ENCODE data around the gene PYM1. TPM values are rescaled to one million over a fixed set of nuclear protein-coding genes. Genes with fewer than 3 reads are reported as not detected.
A peak's percentile ranks its signal among the peaks of the same experiment; 100 is the strongest.

Gene PYM1
- total and polyA plus RNA-seq, 2 of the 13 experiments (the other 11 are each of a cell fraction or from before 2014, with no cell fraction given) = 44.0 to 51.8 TPM

DNA sequence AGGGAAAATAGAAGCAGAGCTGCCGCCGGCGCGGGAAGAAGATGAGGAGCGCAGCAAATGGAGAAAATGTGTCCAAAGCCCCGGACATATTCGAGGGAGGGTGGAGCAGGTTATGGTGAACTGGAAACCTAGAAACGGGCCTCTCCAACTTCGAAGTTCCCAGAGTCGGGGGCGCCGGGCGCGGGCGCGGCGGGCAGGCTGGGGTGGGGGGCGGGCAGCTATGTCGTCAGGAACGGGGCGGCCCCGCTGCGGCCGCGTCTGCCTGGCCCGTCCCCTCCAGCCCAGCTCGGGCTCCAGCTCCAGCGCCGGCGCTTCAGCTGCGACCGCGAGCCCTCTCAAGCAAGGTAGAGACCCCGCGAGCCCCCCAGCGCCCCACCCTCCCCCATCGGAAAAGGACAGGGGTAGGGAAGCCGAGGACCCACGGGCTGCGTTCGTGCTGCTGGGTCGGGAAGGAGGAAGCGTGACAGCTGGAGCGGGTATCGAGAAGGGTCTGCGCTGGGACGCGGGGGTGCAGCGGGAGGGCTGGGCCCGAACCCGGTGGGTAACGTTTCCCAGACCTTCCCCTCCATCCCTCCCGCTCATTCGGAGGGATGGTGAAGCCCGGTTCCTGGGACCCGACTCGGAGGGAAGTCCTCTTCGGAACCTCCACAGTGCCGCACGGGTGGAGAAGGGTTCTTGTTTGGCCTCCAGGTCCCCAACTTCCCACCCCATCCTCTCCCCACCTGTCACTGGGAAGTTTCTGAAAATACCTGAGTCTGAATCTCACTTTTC lies 4.3 kb upstream of the PYM1 start (continued):
- TF ChIP-seq CAMTA2 (CRISPR knock-in tag; IDR thresholded peaks at IDR 0.05; ENCODE audit: borderline replicate concordance) (no peak), ZNF382 (CRISPR knock-in tag; IDR thresholded peaks at IDR 0.05; ENCODE audit: borderline replicate concordance) (no peak), TBL1XR1 (IDR thresholded peaks at IDR 0.05; ENCODE audit: borderline replicate concordance, low read length, partially characterized antibody) (no peak), ZBTB38 (CRISPR knock-in tag; IDR thresholded peaks at IDR 0.05) (peak; percentile 18; the same call in 1 of the 2 replicates), KAT2B (IDR thresholded peaks at IDR 0.05; ENCODE audit: borderline replicate concordance, low read depth, low read length) (no peak), ADNP (CRISPR knock-in tag; IDR thresholded peaks at IDR 0.05) (no peak), SPEN (CRISPR knock-in tag; IDR thresholded peaks at IDR 0.05; ENCODE audit: low read depth) (0 out of 2 replicates have a peak, but pooled peaks have one; percentile 23), ZNF207 (IDR thresholded peaks at IDR 0.05; ENCODE audit: borderline replicate concordance) (no peak), ZIK1 (CRISPR knock-in tag; IDR thresholded peaks at IDR 0.05; ENCODE audit: borderline replicate concordance, low read depth) (no peak), ZSCAN30 (CRISPR knock-in tag; IDR thresholded peaks at IDR 0.05) (no peak)
- TF ChIP-seq, protein P1, sequence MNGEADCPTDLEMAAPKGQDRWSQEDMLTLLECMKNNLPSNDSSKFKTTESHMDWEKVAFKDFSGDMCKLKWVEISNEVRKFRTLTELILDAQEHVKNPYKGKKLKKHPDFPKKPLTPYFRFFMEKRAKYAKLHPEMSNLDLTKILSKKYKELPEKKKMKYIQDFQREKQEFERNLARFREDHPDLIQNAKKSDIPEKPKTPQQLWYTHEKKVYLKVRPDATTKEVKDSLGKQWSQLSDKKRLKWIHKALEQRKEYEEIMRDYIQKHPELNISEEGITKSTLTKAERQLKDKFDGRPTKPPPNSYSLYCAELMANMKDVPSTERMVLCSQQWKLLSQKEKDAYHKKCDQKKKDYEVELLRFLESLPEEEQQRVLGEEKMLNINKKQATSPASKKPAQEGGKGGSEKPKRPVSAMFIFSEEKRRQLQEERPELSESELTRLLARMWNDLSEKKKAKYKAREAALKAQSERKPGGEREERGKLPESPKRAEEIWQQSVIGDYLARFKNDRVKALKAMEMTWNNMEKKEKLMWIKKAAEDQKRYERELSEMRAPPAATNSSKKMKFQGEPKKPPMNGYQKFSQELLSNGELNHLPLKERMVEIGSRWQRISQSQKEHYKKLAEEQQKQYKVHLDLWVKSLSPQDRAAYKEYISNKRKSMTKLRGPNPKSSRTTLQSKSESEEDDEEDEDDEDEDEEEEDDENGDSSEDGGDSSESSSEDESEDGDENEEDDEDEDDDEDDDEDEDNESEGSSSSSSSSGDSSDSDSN (CRISPR knock-in tag; IDR thresholded peaks at IDR 0.05) = peak; percentile 25; the same call in 1 of the 2 replicates
- TF ChIP-seq, protein P2, sequence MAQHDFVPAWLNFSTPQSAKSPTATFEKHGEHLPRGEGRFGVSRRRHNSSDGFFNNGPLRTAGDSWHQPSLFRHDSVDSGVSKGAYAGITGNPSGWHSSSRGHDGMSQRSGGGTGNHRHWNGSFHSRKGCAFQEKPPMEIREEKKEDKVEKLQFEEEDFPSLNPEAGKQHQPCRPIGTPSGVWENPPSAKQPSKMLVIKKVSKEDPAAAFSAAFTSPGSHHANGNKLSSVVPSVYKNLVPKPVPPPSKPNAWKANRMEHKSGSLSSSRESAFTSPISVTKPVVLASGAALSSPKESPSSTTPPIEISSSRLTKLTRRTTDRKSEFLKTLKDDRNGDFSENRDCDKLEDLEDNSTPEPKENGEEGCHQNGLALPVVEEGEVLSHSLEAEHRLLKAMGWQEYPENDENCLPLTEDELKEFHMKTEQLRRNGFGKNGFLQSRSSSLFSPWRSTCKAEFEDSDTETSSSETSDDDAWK (CRISPR knock-in tag; IDR thresholded peaks at IDR 0.05) = no peak

Measured in HepG2 (cell line).